Measurements from ENCODE around the gene ENKUR. TPM values are rescaled to one million over a fixed set of nuclear protein-coding genes. Genes with fewer than 3 reads are reported as not detected.
"Not testable (repeated sequence)": the region's sequence is repeated elsewhere in the genome, so short reads cannot be mapped to it uniquely, and the experiment has no call there.

ENKUR gene
- total and polyA plus RNA-seq, 2 experiments from 2014 or later: 0.44 TPM; not detected in 1

DNA sequence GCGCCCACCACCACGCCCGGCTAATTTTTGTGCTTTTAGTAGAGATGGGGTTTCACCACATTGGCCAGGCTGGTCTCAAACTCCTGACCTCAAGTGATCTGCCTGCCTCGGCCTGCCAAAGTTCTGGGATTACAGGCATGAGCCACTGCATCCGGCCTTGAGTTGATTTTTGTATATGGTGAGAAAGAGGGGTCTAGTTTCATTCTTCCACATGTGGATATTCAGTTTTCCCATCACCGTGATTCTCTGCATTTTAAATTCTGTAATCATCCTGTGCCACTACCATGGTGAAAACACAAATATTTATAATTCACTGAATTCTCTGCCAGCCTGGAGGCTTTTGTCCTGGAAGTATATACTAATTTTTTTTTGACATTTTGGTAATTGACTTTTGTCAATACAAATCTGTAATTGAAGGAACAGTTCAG lies 58.3 kb downstream of the ENKUR start:
- Mint-ChIP-seq H3K4me1 (peaks cover 28% of the 10 kb centered on the region), H3K27me3 (ENCODE audit: insufficient read depth, low read depth, poor library complexity) (peaks cover 10% of the 10 kb centered on the region)
- Histone ChIP-seq H3F3A (replicated peaks; ENCODE audit: low read depth) (peaks cover 11% of the 10 kb centered on the region; the same call in 1 of the 2 replicates), H3K4me1 (ENCODE audit: insufficient read depth) (peaks cover 15% of the 10 kb centered on the region)
- H3K79me2 ChIP-seq (replicated peaks; ENCODE audit: insufficient read depth); H2AFZ ChIP-seq; H3K4me3 Mint-ChIP-seq; H3K9me3 Mint-ChIP-seq; H3K4me3 ChIP-seq; ATAC-seq; H3K27ac Mint-ChIP-seq; H3K27ac ChIP-seq (ENCODE audit: low read depth); H3K36me3 ChIP-seq (ENCODE audit: insufficient read depth); H3K4me2 ChIP-seq; H4K20me1 ChIP-seq (replicated peaks; ENCODE audit: insufficient read depth); H3K9me2 ChIP-seq (ENCODE audit: insufficient read depth); DNase-seq (ENCODE audit: low spot score); H3K27me3 ChIP-seq (ENCODE audit: insufficient read depth); H3K36me3 Mint-ChIP-seq (ENCODE audit: low read depth): not testable (repeated sequence)

GRCh38 chr10:24953675-24954074 lies 62.3 kb downstream of the ENKUR start:
- H3K36me3 ChIP-seq (ENCODE audit: insufficient read depth): no peaks in the 10 kb centered on the region
- peaks cover 16% of the 10 kb centered on the region for H3K27me3 Mint-ChIP-seq (ENCODE audit: insufficient read depth, low read depth, poor library complexity)
- H3K4me1 ChIP-seq (ENCODE audit: insufficient read depth): peaks cover 30% of the 10 kb centered on the region
- peak overlapping the region; percentile 84 for H3K4me3 Mint-ChIP-seq
- peaks cover 30% of the 10 kb centered on the region for H3K4me1 Mint-ChIP-seq
- H3K36me3 Mint-ChIP-seq (ENCODE audit: low read depth): no peaks in the 10 kb centered on the region
- peak overlapping the region; percentile 78 for H3K4me3 ChIP-seq
- H3K79me2 ChIP-seq (replicated peaks; ENCODE audit: insufficient read depth): no peaks in the 10 kb centered on the region
- H2AFZ ChIP-seq: peak overlapping the region; percentile 70; the same call in 1 of the 2 replicates
- no peaks in the 10 kb centered on the region for H3K27me3 ChIP-seq (ENCODE audit: insufficient read depth)
- H4K20me1 ChIP-seq (replicated peaks; ENCODE audit: insufficient read depth): no peaks in the 10 kb centered on the region
- peak overlapping the region; percentile 96 for H3K27ac ChIP-seq (ENCODE audit: low read depth)
- H3K4me2 ChIP-seq: peak overlapping the region; percentile 93
- peaks cover 19% of the 10 kb centered on the region; the same call in 1 of the 2 replicates for H3F3A ChIP-seq (replicated peaks; ENCODE audit: low read depth)
- no peak for ATAC-seq
- peak overlapping the region; percentile 93 for H3K27ac Mint-ChIP-seq
- H3K9me2 ChIP-seq (ENCODE audit: insufficient read depth): no peaks in the 10 kb centered on the region
- TF ChIP-seq ZNF331 (CRISPR knock-in tag; IDR thresholded peaks at IDR 0.05; ENCODE audit: low read depth) (no peak), REST (IDR thresholded peaks at IDR 0.05; ENCODE audit: unreplicated experiment) (no peak), STAT1 (IDR thresholded peaks at IDR 0.05; ENCODE audit: unreplicated experiment) (no peak), JUNB (IDR thresholded peaks at IDR 0.05; ENCODE audit: unreplicated experiment) (no peak), EZH2 (IDR thresholded peaks at IDR 0.05; ENCODE audit: low read depth, unreplicated experiment) (no peak)
- H3K9me3 Mint-ChIP-seq: no peaks in the 10 kb centered on the region; the same call in 1 of the 3 replicates
- DNase-seq (ENCODE audit: low spot score): no peak

Data from GM23338 (cell line).